Activated CD4-positive, alpha-beta T cell treated with anti-CD3 and anti-CD28 coated beads for 36 hours (primary cell): ENCODE measurements around the gene ATG7. TPM values are rescaled to one million over a fixed set of nuclear protein-coding genes. Genes with fewer than 3 reads are reported as not detected.
"Not testable (repeated sequence)": the region's sequence is repeated elsewhere in the genome, so short reads cannot be mapped to it uniquely, and the experiment has no call there.

Experiments used
- ATAC-seq: fragments of 200-7000 bp; cut with Tn5 transposase; one replicate; pipeline ENCODE4 v1.10.0; 2021; ENCODE audit warnings: mild to moderate bottlenecking, moderate library complexity
- CTCF ChIA-PET: fragments of 350-600 bp; sonication (Branson Sonifier 250); formaldehyde crosslinking; loops from one replicate; lab custom pipeline; 2021; ENCODE audit warnings: antibody characterized with exemption; lab: Charles Lee
- POLR2A ChIA-PET: fragments of 350-600 bp; sonication (Branson Sonifier 250); formaldehyde crosslinking; loops from one replicate; lab custom pipeline; 2021; ENCODE audit warnings: antibody characterized with exemption, inconsistent platforms; lab: Charles Lee
- DNase-seq: peaks from one replicate; pipeline ENCODE4 v3.0.0-alpha.2; 2020
- H3K27ac Mint-ChIP-seq: one replicate; pipeline ENCODE4 v1.8.0; 2021; ENCODE audit warnings: mixed read lengths
- H3K27me3 Mint-ChIP-seq: one replicate; pipeline ENCODE4 v1.8.0; 2021; ENCODE audit warnings: mixed read lengths
- H3K36me3 Mint-ChIP-seq: one replicate; pipeline ENCODE4 v1.8.0; 2021; ENCODE audit warnings: low read depth, mixed read lengths
- H3K4me1 Mint-ChIP-seq: one replicate; pipeline ENCODE4 v1.8.0; 2021; ENCODE audit warnings: mixed read lengths
- H3K4me3 Mint-ChIP-seq: one replicate; pipeline ENCODE4 v1.8.0; 2021; ENCODE audit warnings: mild to moderate bottlenecking, moderate library complexity, mixed read lengths
- H3K9me3 Mint-ChIP-seq: one replicate; pipeline ENCODE4 v1.8.0; 2021; ENCODE audit warnings: low read depth, mixed read lengths
- intact Hi-C, 2 experiments: fragments of 100-400 bp; cut with DNase I in 1 of 2; cut with micrococcal nuclease in 1 of 2; formaldehyde crosslinking; loops; one replicate each; pipeline versions ENCODE4 v1.14.2 to v1.15.1; 2022 to 2024; cut with DNase I, micrococcal nuclease
- total RNA-seq, 2 experiments: library from RNA; stranded (reverse); gene quantifications; one replicate each; pipeline ENCODE4 v1.2.3, GENCODE V29; 2021

Gene ATG7
- total RNA-seq, 2 experiments from 2014 or later = 31.6 to 34.5 TPM

GRCh38 chr3:11251807-11252176 is 20.4 kb upstream of the ATG7 start:
- Mint-ChIP-seq H3K9me3 (no peaks in the 10 kb centered on the region), H3K36me3 (no peaks in the 10 kb centered on the region), H3K27ac (peak overlapping the region; percentile 81), H3K4me1 (peaks cover 15% of the 10 kb centered on the region), H3K27me3 (peaks cover 4% of the 10 kb centered on the region), H3K4me3 (peak overlapping the region; percentile 57)
- no peak for DNase-seq
- POLR2A ChIA-PET = no interaction called here
- CTCF ChIA-PET = no interaction called here
- ATAC-seq = no peak
- intact Hi-C loops = no loop called here

GRCh38 chr3:11254876-11255275 is 17.3 kb upstream of the ATG7 start:
- intact Hi-C loops = no loop called here
- ChIA-PET CTCF (interaction anchor here (0.6 kb wide), 1 partner anchor 82 kb away, joined by 3 read pairs; no protein-coding TSS in a partner anchor), POLR2A (no interaction called here)
- DNase-seq (no peak), ATAC-seq (no peak)
- Mint-ChIP-seq H3K27ac (no peak overlapping the region), H3K4me1 (peaks cover 15% of the 10 kb centered on the region), H3K9me3 (no peaks in the 10 kb centered on the region), H3K27me3 (peaks cover 4% of the 10 kb centered on the region), H3K36me3 (no peaks in the 10 kb centered on the region), H3K4me3 (no peak overlapping the region)

- H3K9me3 Mint-ChIP-seq, ATAC-seq, H3K27me3 Mint-ChIP-seq, H3K36me3 Mint-ChIP-seq, DNase-seq, POLR2A ChIA-PET, H3K27ac Mint-ChIP-seq, CTCF ChIA-PET, intact Hi-C loops, H3K4me3 Mint-ChIP-seq: not testable (repeated sequence)
- peaks cover 15% of the 10 kb centered on the region for H3K4me1 Mint-ChIP-seq
Measured at GRCh38 chr3:11255537-11255936, 16.7 kb upstream of the ATG7 start.

- H3K4me3 Mint-ChIP-seq = no peak overlapping the region
- CTCF ChIA-PET = interaction anchor here (0.5 to 0.7 kb wide), 2 partner anchors 13 to 482 kb away, joined by 3 read pairs; partner anchors contain the start of gene ATG7
- H3K4me1 Mint-ChIP-seq = no peaks in the 10 kb centered on the region
- ATAC-seq (no peak), DNase-seq (no peak)
- H3K27ac Mint-ChIP-seq = no peak overlapping the region
- no peaks in the 10 kb centered on the region for H3K9me3 Mint-ChIP-seq
- POLR2A ChIA-PET = no interaction called here
- H3K36me3 Mint-ChIP-seq = no peaks in the 10 kb centered on the region
- peaks cover 11% of the 10 kb centered on the region for H3K27me3 Mint-ChIP-seq
- intact Hi-C loops = no loop called here
Measured at GRCh38 chr3:11258958-11259357, 13.2 kb upstream of the ATG7 start.

GRCh38 chr3:11260460-11260859 is 11.7 kb upstream of the ATG7 start:
- no peaks in the 10 kb centered on the region for H3K36me3 Mint-ChIP-seq
- DNase-seq (no peak), ATAC-seq (no peak)
- POLR2A ChIA-PET = interaction anchor here (0.7 kb wide), 1 partner anchor 1536 kb away, joined by 4 read pairs; no protein-coding TSS in a partner anchor
- CTCF ChIA-PET = interaction anchor here (0.6 kb wide), 1 partner anchor 22 kb away, joined by 3 read pairs; no protein-coding TSS in a partner anchor
- peaks cover 11% of the 10 kb centered on the region for H3K27me3 Mint-ChIP-seq
- intact Hi-C loops = no loop called here
- H3K27ac Mint-ChIP-seq = no peak overlapping the region
- no peaks in the 10 kb centered on the region for H3K4me1 Mint-ChIP-seq
- no peak overlapping the region for H3K4me3 Mint-ChIP-seq
- H3K9me3 Mint-ChIP-seq = no peaks in the 10 kb centered on the region

GRCh38 chr3:11269007-11269406 is 3.2 kb upstream of the ATG7 start:
- CTCF ChIA-PET = no interaction called here
- Mint-ChIP-seq H3K36me3 (peaks cover 4% of the 10 kb centered on the region), H3K27me3 (peaks cover 4% of the 10 kb centered on the region), H3K4me3 (no peak overlapping the region), H3K4me1 (peaks cover 17% of the 10 kb centered on the region), H3K27ac (no peak overlapping the region), H3K9me3 (no peaks in the 10 kb centered on the region)
- intact Hi-C loops = no loop called here
- DNase-seq = no peak
- ATAC-seq = no peak
- POLR2A ChIA-PET = no interaction called here

GRCh38 chr3:11272906-11273574 is 843 bp downstream of the ATG7 start:
- Mint-ChIP-seq H3K36me3 (peaks cover 35% of the 10 kb centered on the region), H3K4me1 (peaks cover 51% of the 10 kb centered on the region), H3K27ac (peak overlapping the region; percentile 94), H3K4me3 (peak overlapping the region; percentile 93), H3K9me3 (no peaks in the 10 kb centered on the region), H3K27me3 (no peaks in the 10 kb centered on the region)
- peak; percentile 16 for DNase-seq
- ChIA-PET POLR2A (interaction anchor here (0.7 to 2.9 kb wide), 4 partner anchors 24 to 37 kb away, joined by 3 to 12 read pairs (median 4); no protein-coding TSS in a partner anchor), CTCF (interaction anchor here (0.6 to 1.6 kb wide), 6 partner anchors 12 to 35 kb away, joined by 3 to 6 read pairs (median 4); no protein-coding TSS in a partner anchor)
- no peak for ATAC-seq
- intact Hi-C loops = loop anchor here (1.0 to 2.0 kb wide), 6 partner anchors 18 to 1390 kb away; partner anchors contain the start of gene TAMM41 (in 1 of the 2)

- peaks cover 36% of the 10 kb centered on the region for H3K36me3 Mint-ChIP-seq
- ChIA-PET POLR2A (interaction anchor here (0.7 to 2.9 kb wide), 4 partner anchors 11 to 39 kb away, joined by 3 to 12 read pairs (median 3); no protein-coding TSS in a partner anchor), CTCF (interaction anchor here (1.0 to 1.2 kb wide), 2 partner anchors 15 to 38 kb away, joined by 3 to 4 read pairs; no protein-coding TSS in a partner anchor)
- H3K9me3 Mint-ChIP-seq = no peaks in the 10 kb centered on the region
- no peak for ATAC-seq
- peak overlapping the region; percentile 93 for H3K4me3 Mint-ChIP-seq
- no peaks in the 10 kb centered on the region for H3K27me3 Mint-ChIP-seq
- H3K4me1 Mint-ChIP-seq = peaks cover 58% of the 10 kb centered on the region
- DNase-seq = no peak
- peak overlapping the region; percentile 94 for H3K27ac Mint-ChIP-seq
- intact Hi-C loops = loop anchor here in 1 of 2 experiments (2.0 kb wide), 1 partner anchor 17 kb away; no protein-coding TSS in a partner anchor
Measured at GRCh38 chr3:11273891-11274291, 1.7 kb downstream of the ATG7 start.

GRCh38 chr3:11274566-11275142 is 2.5 kb downstream of the ATG7 start:
- no peaks in the 10 kb centered on the region for H3K9me3 Mint-ChIP-seq
- no peaks in the 10 kb centered on the region for H3K27me3 Mint-ChIP-seq
- peaks cover 38% of the 10 kb centered on the region for H3K36me3 Mint-ChIP-seq
- intact Hi-C loops = no loop called here
- CTCF ChIA-PET = interaction anchor here (1.0 kb wide), 1 partner anchor 38 kb away, joined by 3 read pairs; no protein-coding TSS in a partner anchor
- ATAC-seq (no peak), DNase-seq (no peak)
- POLR2A ChIA-PET = interaction anchor here (0.8 to 2.9 kb wide), 2 partner anchors 36 to 38 kb away, joined by 3 to 12 read pairs; no protein-coding TSS in a partner anchor
- peaks cover 64% of the 10 kb centered on the region for H3K4me1 Mint-ChIP-seq
- H3K4me3 Mint-ChIP-seq = no peak overlapping the region
- H3K27ac Mint-ChIP-seq = no peak overlapping the region

- Mint-ChIP-seq H3K4me1 (peaks cover 63% of the 10 kb centered on the region), H3K27me3 (no peaks in the 10 kb centered on the region), H3K4me3 (no peak overlapping the region), H3K36me3 (peaks cover 45% of the 10 kb centered on the region), H3K27ac (no peak overlapping the region), H3K9me3 (no peaks in the 10 kb centered on the region)
- ChIA-PET CTCF (no interaction called here), POLR2A (no interaction called here)
- intact Hi-C loops = no loop called here
- ATAC-seq = no peak
- no peak for DNase-seq
Measured at GRCh38 chr3:11275926-11276325, 3.7 kb downstream of the ATG7 start.

GRCh38 chr3:11276901-11277300 is 4.7 kb downstream of the ATG7 start:
- Mint-ChIP-seq H3K36me3 (peaks cover 47% of the 10 kb centered on the region), H3K4me3 (no peak overlapping the region), H3K4me1 (peaks cover 63% of the 10 kb centered on the region), H3K9me3 (no peaks in the 10 kb centered on the region), H3K27me3 (no peaks in the 10 kb centered on the region), H3K27ac (no peak overlapping the region)
- ChIA-PET POLR2A (interaction anchor here (0.9 kb wide), 1 partner anchor 13 kb away, joined by 3 read pairs; no protein-coding TSS in a partner anchor), CTCF (no interaction called here)
- intact Hi-C loops = no loop called here
- no peak for ATAC-seq
- no peak for DNase-seq
